H7 (cell line): ENCODE measurements around the gene PDCD7. TPM values are rescaled to one million over a fixed set of nuclear protein-coding genes. Genes with fewer than 3 reads are reported as not detected.
"Not testable (repeated sequence)": the region's sequence is repeated elsewhere in the genome, so short reads cannot be mapped to it uniquely, and the experiment has no call there.

Source experiments
- DNase-seq: peaks from one replicate; pipeline ENCODE4 v3.0.0; 2012
- H3K27me3 ChIP-seq: 2 replicates; pipeline ENCODE4 v1.6.0; 2011; ENCODE audit warnings: mild to moderate bottlenecking, low read length; ENCODE audit not compliant: control insufficient read depth, insufficient read depth
- H3K36me3 ChIP-seq: replicated peaks from 2 replicates; pipeline ENCODE4 v1.5.1; 2011; ENCODE audit warnings: low read length; ENCODE audit not compliant: control insufficient read depth, insufficient read depth
- H3K4me3 ChIP-seq: 2 replicates; pipeline ENCODE4 v1.5.1; 2011; ENCODE audit warnings: low read depth, mild to moderate bottlenecking, control low read depth, low read length, moderate library complexity; ENCODE audit not compliant: insufficient read depth
- total RNA-seq: library from RNA; depleted of rRNA; stranded (reverse); fragments of >200 nt; shearing (Covaris generic); gene quantifications from 2 replicates; pipeline ENCODE4 v1.2.3, GENCODE V29; 2014

The PDCD7 gene
- total RNA-seq, 1 experiment from 2014 or later: 15.5 TPM

DNA sequence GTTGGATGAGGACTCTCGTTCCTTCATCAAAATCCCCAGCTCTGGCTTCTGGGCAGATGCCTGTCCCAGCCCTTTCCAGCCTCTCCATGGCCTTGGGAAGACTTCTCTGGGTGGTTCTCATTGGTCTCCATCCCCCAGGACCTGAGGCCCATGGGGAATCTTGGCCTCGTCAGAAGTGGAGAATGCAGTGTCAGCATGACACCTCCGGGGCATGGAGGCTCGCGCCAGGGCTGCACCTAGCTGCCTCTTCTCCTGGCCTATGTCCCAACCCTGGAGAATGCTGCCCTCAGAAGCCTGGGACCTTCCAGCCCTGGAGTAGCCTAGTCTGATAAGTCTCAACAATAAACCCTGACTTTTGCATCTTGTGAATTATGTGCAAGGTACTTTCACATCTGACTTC lies 54.0 kb downstream of the PDCD7 start:
- Histone ChIP-seq H3K27me3 (no peaks in the 10 kb centered on the region), H3K4me3 (no peak overlapping the region)
- no peak for DNase-seq

DNA sequence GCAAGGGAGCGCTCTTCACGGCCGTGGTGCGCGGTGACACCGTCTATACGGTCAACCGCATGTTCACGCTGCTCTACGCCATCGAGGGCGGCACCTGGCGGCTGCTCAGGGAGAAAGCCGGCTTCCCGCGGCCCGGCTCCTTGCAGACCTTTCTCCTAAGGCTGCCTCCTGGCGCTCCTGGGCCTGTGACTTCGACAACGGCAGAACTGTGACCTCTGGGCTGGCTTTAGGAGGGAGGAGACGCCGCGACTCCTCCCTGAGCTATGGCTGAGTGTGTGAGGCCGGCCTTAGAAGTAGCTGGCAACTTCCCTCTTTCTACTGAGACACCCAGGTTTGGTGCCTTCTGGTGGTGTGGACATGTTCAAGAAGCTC lies 55.6 kb downstream of the PDCD7 start:
- Histone ChIP-seq H3K4me3 (no peak overlapping the region), H3K27me3 (no peaks in the 10 kb centered on the region), H3K36me3 (no peaks in the 10 kb centered on the region)
- peak; percentile 93 for DNase-seq

More for the DNA sequence above, 54.0 kb downstream of the PDCD7 start:
- H3K36me3 ChIP-seq: no peaks in the 10 kb centered on the region

DNA sequence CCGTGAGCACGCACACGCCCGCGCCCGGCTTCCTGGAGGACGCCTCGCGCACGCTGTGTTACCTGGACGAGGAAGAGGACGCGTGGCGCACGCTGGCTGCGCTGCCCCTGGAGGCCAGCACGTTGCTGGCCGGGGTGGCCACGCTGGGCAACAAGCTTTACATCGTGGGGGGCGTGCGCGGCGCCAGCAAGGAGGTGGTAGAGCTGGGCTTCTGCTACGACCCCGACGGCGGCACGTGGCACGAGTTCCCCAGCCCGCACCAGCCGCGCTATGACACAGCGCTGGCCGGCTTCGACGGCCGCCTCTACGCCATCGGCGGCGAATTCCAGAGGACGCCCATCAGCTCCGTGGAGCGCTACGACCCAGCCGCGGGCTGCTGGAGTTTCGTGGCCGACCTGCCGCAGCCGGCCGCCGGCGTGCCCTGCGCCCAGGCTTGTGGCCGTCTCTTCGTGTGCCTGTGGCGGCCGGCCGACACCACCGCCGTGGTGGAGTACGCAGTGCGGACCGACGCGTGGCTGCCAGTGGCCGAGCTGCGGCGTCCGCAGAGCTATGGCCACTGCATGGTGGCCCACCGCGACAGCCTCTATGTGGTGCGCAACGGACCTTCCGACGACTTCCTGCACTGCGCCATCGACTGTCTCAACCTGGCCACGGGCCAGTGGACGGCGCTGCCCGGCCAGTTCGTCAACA lies 56.2 kb downstream of the PDCD7 start:
- Histone ChIP-seq H3K36me3 (no peaks in the 10 kb centered on the region), H3K27me3 (no peaks in the 10 kb centered on the region), H3K4me3 (no peak overlapping the region)
- peak; percentile 69 for DNase-seq

DNA sequence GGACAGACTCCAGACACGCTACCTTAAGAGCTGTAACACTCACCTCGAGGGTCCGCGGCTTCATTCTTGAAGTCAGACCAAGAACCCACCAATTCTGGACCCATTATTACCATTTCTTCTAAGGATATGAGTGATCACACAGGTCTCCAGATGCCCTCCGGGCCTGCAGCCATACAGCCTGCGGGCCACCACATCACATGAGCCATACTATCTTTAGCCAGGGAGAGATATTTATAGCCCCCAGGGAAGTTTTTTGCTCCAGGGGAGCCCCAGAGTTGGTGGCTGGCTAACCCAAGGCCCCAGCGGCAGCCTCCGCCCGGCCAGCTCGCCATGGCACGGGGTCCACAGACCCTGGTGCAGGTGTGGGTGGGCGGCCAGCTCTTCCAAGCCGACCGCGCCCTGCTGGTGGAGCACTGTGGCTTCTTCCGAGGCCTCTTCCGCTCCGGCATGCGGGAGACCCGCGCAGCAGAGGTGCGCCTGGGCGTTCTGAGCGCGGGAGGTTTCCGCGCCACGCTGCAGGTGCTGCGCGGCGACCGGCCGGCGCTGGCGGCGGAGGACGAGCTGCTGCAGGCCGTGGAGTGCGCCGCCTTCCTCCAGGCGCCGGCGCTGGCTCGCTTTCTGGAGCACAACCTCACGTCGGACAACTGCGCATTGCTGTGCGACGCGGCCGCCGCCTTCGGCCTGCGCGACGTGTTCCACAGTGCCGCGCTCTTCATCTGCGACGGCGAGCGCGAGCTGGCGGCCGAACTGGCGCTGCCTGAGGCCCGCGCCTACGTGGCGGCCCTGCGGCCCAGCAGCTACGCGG lies 56.9 kb downstream of the PDCD7 start, which contains the start of gene KBTBD13:
Gene KBTBD13 (plus strand): TSS at position 261 of the 805 bp plus-strand sequence. CDS start 70 bp downstream, at position 331.
- no peak within 1 kb of the TSS for H3K4me3 ChIP-seq
- H3K36me3 ChIP-seq: no peaks in the 10 kb centered on the region
- peak; percentile 56 for DNase-seq
- H3K27me3 ChIP-seq: no peaks in the 10 kb centered on the region

DNA sequence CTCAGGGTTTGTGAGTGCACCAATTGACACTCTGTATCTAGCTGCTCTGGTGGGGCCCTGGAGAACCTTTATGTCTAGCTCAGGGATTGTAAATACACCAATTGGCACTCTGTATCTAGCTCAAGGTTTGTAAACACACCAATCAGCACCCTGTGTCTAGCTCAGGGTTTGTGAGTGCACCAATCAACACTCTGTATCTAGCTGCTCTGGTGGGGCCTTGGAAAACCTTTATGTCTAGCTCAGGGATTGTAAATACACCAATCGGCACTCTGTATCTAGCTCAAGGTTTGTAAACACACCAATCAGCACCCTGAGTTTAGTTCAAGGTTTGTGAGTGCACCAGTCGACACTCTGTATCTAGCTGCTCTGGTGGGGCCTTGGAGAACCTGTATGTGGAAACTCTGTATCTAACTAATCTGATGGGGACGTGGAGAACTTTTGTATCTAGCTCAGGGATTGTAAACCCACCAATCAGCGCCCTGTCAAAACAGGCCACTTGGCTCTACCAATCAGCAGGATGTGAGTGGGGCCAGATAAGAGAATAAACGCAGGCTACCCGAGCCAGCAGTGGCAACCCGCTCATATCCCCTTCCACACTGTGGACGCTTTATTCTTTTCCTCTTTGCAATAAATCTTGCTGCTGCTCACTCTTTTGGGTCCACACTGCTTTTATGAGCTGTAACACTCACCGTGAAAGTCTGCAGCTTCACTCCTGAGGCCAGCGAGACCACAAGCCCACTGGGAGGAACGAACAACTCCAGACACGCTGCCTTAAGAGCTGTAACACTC lies 57.8 kb downstream of the PDCD7 start:
- not testable (repeated sequence) for H3K27me3 ChIP-seq, H3K36me3 ChIP-seq

DNA sequence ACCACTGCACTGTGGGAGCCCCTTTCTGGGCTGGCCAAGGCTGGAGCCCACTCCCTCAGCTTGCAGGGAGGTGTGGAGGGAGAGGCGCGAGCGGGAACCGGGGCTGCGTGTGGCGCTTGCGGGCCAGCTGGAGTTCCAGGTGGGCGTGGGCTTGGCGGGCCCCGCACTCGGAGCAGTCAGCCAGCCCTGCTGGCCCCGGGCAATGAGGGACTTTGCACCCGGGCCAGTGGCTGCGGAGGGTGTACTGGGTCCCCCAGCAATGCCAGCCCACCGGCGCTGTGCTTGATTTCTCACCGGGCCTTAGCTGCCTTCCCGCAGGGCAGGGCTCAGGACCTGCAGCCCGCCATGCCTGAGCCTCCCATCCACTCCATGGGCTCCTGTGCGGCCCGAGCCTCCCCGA lies 58.7 kb downstream of the PDCD7 start:
- not testable (repeated sequence) for DNase-seq, H3K4me3 ChIP-seq

More for the DNA sequence above, 57.8 kb downstream of the PDCD7 start:
- H3K4me3 ChIP-seq, DNase-seq: not testable (repeated sequence)

DNA sequence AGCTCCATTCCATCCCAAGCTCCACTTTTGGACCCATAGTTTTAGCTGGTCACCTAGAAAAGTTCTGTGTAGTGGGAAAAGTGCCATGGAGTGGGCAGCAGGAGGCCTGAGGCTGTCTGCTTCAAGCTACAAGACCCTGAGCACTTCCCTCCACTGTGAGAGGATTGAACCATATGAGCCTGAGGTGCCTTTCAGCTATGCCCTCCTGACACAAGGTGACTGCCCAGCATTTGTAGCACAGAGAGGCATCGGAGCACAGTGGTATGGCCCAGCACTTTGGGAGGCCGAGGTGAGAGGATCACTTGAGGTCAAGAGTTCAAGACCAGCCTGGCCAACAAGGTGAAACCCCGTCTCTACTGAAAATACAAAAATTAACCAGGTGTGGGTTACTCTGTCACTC lies 61.0 kb downstream of the PDCD7 start:
- Histone ChIP-seq H3K27me3 (no peaks in the 10 kb centered on the region; the same call in 1 of the 2 replicates), H3K36me3 (no peaks in the 10 kb centered on the region), H3K4me3 (no peak overlapping the region)
- DNase-seq: no peak

More for the DNA sequence above, 58.7 kb downstream of the PDCD7 start:
- H3K27me3 ChIP-seq, H3K36me3 ChIP-seq: not testable (repeated sequence)

DNA sequence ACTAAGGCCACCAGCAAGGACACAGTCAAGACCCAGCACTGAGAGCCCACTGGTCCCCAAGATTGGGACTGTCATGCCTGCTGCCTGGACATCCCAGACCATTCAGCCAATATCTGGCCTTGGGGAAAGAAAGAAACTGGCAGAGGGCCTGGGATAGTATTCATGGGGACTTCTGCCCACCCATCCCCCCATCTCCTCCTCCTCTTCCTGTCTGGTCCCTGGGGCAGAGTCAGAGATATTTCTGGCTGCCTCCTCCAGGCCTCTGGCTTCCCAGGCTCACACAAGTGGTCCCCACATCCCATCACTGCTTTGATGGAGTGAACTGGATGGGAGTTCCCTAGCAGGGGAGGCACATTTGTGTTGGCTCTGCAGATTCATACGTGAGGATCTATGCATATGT lies 61.6 kb downstream of the PDCD7 start:
- no peaks in the 10 kb centered on the region for H3K36me3 ChIP-seq
- H3K27me3 ChIP-seq: peaks cover 5% of the 10 kb centered on the region
- no peak overlapping the region for H3K4me3 ChIP-seq
- no peak for DNase-seq

DNA sequence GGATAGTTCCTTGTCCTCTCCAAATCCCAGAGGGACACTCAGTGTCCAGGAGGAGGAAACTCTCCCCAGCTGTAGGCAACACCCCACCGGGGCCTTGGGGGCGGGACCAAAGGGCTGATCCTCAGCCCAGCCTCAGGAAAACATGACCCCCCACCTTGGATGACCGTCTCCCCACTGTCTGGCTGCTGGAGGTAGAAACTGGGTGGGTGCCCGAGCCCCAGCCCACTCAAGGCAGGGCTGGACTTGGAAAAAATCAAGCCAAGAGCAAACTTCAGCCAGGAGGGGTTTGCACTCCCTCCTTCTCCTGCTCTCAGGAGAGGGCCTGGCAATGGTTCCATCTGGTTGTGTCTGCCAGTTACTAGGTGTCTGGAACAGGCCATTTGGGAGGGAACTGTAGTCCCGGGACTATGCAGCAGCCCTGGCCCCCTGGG lies 62.2 kb downstream of the PDCD7 start:
- Histone ChIP-seq H3K36me3 (no peaks in the 10 kb centered on the region), H3K27me3 (peaks cover 5% of the 10 kb centered on the region), H3K4me3 (no peak overlapping the region)
- DNase-seq: no peak

DNA sequence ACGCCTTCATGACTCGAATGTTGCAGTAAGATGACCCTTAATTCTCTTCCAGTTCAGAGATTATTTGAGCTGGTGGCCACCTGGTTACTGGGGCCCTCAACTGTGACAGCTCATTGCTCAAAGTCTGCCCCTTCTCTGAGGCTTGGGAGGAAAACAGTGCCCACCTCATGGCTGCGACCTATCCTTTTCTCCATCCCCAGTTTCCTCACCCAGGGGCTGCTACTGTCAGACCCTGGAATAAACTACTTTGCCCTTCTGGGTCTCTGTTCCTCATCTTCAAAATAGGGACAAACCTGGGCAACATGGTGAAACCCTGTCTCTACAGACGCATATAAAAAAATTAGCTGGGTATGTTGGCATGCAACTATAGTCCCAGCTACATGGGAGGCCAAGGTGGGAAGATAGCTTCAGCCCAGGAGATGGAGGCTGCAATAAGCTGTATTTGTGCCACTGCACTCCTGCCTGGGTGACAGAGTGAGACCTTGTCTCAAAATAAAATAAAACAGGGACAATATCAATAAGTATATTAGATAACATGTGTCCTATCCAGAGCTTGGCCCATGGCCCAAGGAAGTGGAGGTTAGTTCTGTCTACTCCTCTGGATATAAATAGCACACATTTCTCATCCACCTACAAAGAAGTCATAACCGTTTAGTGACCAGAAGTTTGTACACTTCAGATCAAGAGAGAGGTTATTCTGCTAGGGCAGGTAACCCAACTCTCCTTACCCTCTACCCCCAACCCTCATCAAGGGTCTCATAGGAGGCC lies 63.6 kb downstream of the PDCD7 start:
- DNase-seq: no peak
- H3K27me3 ChIP-seq: peaks cover 5% of the 10 kb centered on the region
- no peaks in the 10 kb centered on the region; the same call in 1 of the 2 replicates for H3K36me3 ChIP-seq
- no peak overlapping the region for H3K4me3 ChIP-seq

DNA sequence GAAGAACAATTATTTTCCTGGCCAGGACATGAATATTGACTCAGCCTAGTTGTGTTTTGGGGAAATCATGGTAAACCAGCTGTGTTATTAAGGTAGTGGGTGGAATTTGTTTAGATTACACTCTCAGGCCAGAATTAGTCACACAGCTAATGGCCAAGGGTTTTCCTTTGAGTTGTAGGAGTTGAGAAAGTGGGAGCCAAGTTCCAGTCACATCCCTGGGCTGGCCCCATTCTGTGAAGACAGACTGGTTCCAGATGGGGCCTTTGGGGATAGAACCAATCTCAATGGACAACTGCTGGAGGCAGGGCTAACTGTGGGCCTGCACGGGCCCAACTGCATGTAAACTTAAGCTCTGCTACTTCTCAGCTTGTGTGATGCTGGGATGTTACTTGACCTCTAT lies 64.4 kb downstream of the PDCD7 start:
- Histone ChIP-seq H3K36me3 (no peaks in the 10 kb centered on the region; the same call in 1 of the 2 replicates), H3K27me3 (peaks cover 5% of the 10 kb centered on the region), H3K4me3 (no peak overlapping the region)
- DNase-seq: no peak

DNA sequence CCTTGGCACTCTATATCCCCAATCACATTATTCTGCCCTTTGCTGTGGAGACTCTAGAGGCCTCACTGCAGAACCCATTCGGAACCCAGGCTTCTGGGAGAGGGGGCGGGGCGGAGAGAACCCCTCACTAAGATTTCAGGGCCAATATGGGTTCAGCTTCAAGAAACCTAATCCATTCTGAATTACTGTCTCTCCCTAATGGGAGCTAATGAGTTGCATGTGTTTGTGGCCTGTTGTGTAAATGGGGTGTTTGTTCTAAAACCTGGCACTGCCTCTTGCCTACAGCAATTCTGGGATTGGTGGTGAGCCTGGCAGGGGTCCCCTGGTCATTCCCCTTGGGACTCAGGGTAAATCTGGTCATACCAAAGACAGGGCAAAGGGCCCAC lies 65.2 kb downstream of the PDCD7 start:
- H3K36me3 ChIP-seq: no peaks in the 10 kb centered on the region; the same call in 1 of the 2 replicates
- H3K27me3 ChIP-seq: peaks cover 5% of the 10 kb centered on the region
- DNase-seq: no peak
- H3K4me3 ChIP-seq: no peak overlapping the region; the same call in 1 of the 2 replicates

DNA sequence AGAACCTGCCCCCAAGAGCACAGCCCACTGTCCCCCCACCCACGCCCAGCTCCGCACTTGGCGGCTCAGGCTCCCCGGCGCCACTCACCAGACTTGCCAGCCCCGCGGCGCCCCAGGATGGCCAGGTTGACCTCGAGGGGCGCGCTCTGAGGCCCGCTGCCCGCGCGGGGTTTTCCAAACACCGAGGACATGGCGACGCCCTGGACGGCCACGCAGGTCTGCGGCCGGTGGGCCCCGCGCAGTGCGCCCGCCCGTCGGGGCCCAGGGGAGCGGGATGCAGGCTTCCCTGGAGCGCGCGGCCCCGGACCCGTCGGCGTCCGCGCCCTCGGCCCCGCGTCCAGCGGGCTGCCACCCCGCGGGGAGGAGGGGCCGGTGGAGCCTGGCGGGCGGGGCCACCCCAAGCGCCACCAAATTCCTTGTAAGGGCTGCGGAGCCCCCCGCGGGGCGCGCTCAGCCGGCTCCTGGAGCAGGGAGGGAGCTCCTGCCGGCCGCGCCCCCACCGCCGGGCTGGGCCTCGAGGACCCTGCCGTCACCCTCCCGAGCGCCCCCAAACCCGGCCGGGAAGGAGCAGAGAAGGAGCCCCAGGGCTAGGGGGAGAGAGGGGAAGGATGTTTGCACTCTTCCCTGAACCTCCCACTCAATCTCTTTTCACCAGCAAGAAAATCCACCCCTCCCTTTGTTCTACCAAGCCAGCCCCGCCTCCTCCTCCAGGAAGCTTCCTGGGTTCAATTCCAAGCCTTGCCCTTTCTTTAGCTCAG lies 65.8 kb downstream of the PDCD7 start, which contains the start of gene RASL12:
Gene RASL12 (minus strand): TSS at position 347 of the 758 bp plus-strand sequence. CDS start 156 bp downstream, at position 191.
- Histone ChIP-seq H3K4me3 (peak within 1 kb of the TSS; percentile 73), H3K36me3 (no peaks in the 10 kb centered on the region; the same call in 1 of the 2 replicates), H3K27me3 (peaks cover 5% of the 10 kb centered on the region)
- DNase-seq: peak; percentile 95
